Activated CD4-positive, alpha-beta T cell treated with anti-CD3 and anti-CD28 coated beads, Interleukin-10, Interleukin-2, amounts not matched to agents 100 ng/mL and 50 ng/mL, durations not matched to agents 16 hours and 8 hours (primary cell): ENCODE measurements around the gene NUCB1.
"Not testable (repeated sequence)": the region's sequence is repeated elsewhere in the genome, so short reads cannot be mapped to it uniquely, and the experiment has no call there.

ENCODE experiments used
- DNase-seq: peaks from one replicate; pipeline ENCODE4 v3.0.0-alpha.2; 2020

Gene NUCB1

DNA sequence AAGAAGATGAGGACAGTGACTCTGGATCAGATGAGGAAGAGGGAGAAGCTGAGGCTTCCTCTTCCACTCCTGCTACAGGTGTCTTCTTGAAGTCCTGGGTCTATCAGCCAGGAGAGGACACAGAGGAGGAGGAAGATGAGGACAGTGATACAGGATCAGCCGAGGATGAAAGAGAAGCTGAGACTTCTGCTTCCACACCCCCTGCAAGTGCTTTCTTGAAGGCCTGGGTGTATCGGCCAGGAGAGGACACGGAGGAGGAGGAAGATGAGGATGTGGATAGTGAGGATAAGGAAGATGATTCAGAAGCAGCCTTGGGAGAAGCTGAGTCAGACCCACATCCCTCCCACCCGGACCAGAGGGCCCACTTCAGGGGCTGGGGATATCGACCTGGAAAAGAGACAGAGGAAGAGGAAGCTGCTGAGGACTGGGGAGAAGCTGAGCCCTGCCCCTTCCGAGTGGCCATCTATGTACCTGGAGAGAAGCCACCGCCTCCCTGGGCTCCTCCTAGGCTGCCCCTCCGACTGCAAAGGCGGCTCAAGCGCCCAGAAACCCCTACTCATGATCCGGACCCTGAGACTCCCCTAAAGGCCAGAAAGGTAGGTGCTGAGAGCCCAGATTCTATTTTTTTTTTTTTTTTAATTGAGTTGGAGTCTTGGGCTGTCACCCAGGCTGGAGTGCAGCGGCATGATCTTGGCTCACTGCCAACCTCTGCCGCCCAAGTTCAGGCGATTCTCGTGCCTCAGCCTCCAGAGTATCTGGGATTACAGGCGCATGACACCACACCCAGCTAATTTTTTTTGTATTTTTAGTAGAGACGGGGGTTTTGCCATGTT, 25.6 kb upstream of the NUCB1 start:
- DNase-seq = peak; percentile 36

- peak; percentile 73 for DNase-seq
Measured at GRCh38 chr19:48876043-48876981, 23.8 kb upstream of the NUCB1 start.

DNA sequence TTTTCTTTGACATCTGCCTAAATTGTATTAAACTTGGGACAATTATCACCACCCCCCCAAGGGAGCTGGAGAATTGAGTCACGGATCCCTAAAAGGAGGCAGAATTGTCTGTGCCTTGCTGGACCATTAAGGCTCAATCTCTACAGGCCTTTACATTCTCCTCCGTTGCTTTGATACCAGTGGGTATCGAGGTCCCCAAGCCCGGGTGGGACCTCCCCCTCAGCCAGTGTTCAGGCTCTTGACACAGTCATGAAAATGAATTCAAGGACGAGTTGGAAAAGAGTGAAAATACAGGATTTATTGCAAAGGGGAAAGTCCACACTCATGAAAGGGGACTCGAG, 22.3 kb upstream of the NUCB1 start:
- no peak for DNase-seq

GRCh38 chr19:48878196-48879024, 21.7 kb upstream of the NUCB1 start:
- DNase-seq = peak; percentile 49

- DNase-seq = no peak
Measured at GRCh38 chr19:48879025-48879637, 21.0 kb upstream of the NUCB1 start.

DNA sequence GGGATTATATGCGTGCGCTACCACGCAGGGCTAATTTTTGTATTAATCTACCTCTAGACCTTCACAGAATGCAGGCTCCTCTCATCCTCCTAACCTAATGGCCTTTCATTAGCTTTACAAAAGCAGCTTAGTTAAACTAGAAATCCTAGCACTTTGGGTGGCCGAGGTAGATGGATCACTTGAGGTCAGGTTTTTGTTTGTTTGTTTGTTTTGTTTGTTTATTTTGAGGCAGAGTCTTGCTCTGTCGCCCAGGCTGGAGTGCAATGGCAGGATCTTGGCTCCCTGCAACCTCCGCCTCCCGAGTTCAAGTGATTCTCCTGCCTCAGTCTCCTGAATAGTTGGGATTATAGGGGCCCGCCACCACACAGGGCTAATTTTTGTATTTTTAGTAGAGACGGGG, 20.4 kb upstream of the NUCB1 start:
- not testable (repeated sequence) for DNase-seq

DNA sequence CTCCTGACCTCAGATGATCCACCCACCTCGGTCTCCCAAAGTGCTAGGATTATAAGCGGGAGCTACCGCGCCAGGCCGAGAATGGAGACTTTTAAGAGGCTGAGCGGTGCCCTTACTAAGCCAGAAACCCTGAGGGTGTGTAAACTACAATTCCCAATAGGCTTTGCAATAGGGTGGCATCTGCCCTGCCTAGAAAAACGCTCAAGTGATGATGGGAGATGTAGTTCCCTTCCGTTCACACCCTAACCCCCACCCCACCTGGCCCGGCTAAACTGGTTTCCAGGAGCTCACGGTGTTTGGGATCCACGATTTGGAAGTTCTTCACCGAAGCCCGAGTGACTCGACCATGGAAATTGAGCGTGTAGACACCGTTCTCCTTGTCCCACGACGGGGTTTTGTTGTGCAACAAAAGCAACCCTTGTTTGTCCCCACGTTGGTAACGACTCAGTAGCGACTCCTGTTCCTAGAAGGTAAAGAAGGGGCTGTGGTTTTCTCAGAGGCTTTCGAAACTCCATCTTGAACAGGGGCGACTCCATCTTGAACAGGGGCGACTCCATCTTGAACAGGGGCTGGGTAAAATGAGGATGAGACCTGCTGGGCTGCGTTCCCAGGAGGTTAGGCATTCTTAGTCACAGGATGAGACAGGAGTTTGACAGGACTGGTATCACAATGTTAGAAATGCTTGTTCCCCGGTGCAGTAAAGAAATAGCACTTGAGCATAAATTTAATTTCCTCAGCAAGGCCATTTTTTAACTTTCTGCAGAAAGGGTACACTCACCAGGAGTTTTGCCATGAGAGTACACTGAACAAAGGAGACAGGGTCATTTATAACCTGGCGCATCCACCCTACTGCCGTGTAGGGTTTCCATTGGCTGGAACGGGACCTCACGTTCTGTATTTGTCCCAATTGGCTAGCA, 18.1 kb upstream of the NUCB1 start:
- peak; percentile 42 for DNase-seq

- no peak for DNase-seq
Measured at GRCh38 chr19:48883726-48884125, 16.4 kb upstream of the NUCB1 start.

DNA sequence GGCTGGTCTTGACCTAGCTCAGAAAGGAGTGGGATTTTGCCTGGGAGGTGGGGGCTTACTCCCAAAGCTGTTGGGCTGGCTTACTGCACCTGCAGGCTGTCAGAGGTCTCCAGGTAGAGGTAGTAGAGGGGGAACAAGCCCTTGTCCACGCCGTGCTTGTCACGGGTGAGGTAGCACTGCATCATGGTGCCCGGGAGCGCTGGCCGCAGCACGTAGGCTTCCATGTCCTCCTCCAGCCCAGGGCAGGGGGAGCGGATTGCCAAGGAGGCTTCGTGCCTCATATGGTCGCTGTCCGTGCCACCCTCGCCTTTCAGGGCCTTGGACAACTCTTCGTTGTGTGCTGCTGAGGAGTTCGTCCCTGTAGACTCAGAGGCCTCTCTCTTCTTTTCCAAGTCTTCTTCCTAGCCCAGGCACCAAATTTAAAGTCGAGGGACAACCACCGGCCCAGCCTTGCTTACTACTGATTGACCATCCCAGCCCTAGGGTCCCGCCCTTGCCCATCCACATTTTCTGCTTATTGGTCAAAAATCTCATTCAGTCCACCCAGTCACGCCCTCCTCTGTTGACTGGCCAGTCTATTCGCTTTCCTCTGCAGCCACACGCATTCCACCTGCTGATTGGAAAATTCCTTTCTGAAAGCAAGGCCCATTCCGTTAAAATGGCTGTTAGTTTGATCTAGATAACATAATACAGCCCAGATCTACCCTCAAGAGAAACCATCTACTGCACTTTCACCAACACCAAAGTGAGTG, 12.1 kb upstream of the NUCB1 start:
- no peak for DNase-seq

- not testable (repeated sequence) for DNase-seq
Measured at GRCh38 chr19:48889496-48889895, 10.6 kb upstream of the NUCB1 start.

GRCh38 chr19:48890551-48890950, 9.6 kb upstream of the NUCB1 start:
- no peak for DNase-seq

- no peak for DNase-seq
Measured at GRCh38 chr19:48895226-48895625, 4.9 kb upstream of the NUCB1 start.

- DNase-seq = peak; percentile 73
Measured at GRCh38 chr19:48896191-48896720, 3.9 kb upstream of the NUCB1 start.

DNA sequence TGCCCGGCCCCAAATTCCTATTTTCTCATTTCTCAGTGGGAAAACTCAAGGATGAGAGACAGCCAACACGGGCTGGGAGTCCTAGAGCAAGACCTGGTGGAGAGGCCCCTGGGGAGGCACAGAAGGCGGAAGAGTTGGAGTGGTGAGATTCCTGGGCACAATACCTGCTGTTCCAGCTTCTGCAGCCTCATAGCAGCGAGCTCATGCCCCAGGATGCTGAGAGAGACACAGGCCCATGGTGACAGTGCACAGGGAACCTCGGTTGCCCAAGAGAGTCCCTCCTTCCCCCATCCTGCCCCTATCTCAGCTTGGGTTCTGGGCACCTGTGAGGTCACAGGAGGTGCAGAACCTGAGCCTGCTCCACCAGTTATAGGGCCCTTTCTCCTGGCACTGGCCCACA, 2.9 kb upstream of the NUCB1 start:
- DNase-seq = no peak

GRCh38 chr19:48899386-48899749, 744 bp upstream of the NUCB1 start:
- not testable (repeated sequence) for DNase-seq

DNA sequence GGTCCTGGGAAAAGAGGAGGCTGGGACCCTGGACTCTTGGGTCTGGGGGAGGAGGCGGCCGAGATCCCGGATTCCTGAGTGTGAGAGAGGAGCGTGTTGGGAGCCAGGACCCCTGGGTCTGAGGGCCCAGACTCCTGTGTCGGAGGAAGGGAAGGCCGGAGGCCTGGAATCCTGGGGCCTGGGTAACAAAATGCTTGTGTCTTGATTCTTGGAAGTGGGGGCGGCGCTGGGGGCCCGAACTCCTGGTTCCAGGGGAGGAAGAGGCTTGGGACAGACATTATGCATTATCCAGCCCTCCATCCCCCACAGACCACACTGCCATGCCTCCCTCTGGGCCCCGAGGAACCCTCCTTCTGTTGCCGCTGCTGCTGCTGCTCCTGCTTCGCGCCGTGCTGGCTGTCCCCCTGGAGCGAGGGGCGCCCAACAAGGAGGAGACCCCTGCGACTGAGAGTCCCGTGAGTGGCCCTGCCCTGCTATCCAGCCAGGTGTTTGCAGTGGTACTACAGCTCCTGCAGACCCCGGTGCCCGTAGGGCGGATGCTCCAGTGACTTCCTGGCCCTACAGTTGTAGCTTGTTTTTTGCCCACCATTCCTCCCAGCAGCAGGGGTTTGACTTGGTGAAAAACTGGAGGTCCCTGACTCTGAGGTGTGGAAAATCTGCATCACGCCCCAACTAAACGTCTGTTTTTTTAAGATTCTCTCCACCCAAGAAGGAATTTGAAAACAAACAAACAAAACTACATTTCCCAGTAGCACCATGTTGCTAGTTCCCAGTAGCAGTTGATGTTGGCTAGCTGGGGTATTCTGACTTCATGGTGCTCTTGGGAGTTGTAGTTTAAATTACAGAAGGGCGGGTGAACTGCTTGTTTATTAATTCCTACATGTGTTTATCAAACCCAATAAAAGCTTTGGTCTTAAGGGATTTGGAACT, 630 bp downstream of the NUCB1 start:
- DNase-seq = peak; percentile 65

- DNase-seq = not testable (repeated sequence)
Measured at GRCh38 chr19:48902291-48902690, 2.2 kb downstream of the NUCB1 start.

DNA sequence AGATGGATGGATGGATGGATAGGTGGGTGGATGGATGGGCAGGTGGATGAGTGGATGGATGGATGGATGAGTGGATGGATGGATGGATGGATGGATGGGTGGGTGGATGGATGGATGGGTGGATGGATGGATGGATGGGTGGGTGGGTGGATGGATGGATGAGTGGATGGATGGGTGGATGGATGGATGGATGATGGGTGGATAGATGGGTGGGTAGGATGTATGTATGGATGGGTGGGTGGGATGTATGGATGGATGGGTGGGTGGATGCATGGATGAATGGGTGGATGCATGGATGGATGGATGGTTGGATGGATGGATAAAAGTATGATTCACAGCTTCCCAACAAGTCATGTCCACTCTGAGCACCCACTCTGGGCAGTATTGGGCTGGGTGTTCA, 3.7 kb downstream of the NUCB1 start:
- not testable (repeated sequence) for DNase-seq

GRCh38 chr19:48905664-48906063, 5.6 kb downstream of the NUCB1 start:
- no peak for DNase-seq
